ENCODE data around the gene GFRA1.

GRCh38 chr10:116111483-116112095 lies 161.4 kb downstream of the GFRA1 start:
- TF ChIP-seq POLR2A (IDR thresholded peaks at IDR 0.05) (no peak), CTCF (IDR thresholded peaks at IDR 0.05) (no peak), EP300 (IDR thresholded peaks at IDR 0.05) (no peak)
